Memory B cell (primary cell): Measurements from ENCODE around the gene GFER.

Source experiments
- ATAC-seq: fragments of 150-1000 bp; cut with Tn5 transposase; 2 replicates; pipeline ENCODE4 v1.10.0; 2021; ENCODE audit warnings: low read depth, mild to moderate bottlenecking, moderate library complexity
- DNase-seq, 2 donors: peaks; one replicate each; pipeline ENCODE4 v3.0.0; 2022; ENCODE audit warnings: low spot score in 2 of 2
- H3K27ac Mint-ChIP-seq: one replicate; pipeline ENCODE4 v1.8.0; 2022; ENCODE audit warnings: mild to moderate bottlenecking, moderate library complexity, mixed read lengths
- H3K27me3 Mint-ChIP-seq: one replicate; pipeline ENCODE4 v1.8.0; 2022; ENCODE audit warnings: mixed read lengths
- H3K36me3 Mint-ChIP-seq: one replicate; pipeline ENCODE4 v1.8.0; 2022; ENCODE audit warnings: mild to moderate bottlenecking, mixed read lengths
- H3K4me1 Mint-ChIP-seq: one replicate; pipeline ENCODE4 v1.8.0; 2022; ENCODE audit warnings: mixed read lengths
- H3K4me3 Mint-ChIP-seq: one replicate; pipeline ENCODE4 v1.8.0; 2022; ENCODE audit warnings: mild to moderate bottlenecking, moderate library complexity, mixed read lengths
- H3K9me3 Mint-ChIP-seq: one replicate; pipeline ENCODE4 v1.8.0; 2022; ENCODE audit warnings: mixed read lengths

GFER gene

DNA sequence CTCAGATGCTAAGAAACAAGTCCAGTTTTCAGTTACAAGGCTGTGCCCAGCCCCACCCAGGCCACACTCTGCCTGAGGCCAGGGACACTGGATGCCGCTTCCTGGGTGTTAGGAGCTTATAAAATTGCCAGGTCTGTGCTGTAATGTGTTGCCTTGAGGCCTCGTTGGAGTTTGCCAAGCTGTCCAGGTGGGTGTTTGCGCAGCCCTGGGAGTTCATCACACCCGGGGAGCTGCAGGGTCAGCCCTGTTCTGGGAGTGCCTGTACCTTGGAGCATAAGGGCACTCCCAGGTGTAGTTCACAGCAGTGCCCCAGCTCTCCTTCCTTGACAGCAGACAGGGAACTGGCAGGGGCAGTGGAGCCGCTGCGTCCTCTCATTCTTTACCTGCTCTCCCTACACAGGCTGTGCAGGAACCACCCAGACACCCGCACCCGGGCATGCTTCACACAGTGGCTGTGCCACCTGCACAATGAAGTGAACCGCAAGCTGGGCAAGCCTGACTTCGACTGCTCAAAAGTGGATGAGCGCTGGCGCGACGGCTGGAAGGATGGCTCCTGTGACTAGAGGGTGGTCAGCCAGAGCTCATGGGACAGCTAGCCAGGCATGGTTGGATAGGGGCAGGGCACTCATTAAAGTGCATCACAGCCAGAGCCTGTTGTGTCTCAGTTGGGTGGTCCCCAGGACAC is 1.6 kb downstream of the GFER start:
- Mint-ChIP-seq H3K27me3 (peaks cover 9% of the 10 kb centered on the region), H3K36me3 (peaks cover 10% of the 10 kb centered on the region), H3K9me3 (no peaks in the 10 kb centered on the region), H3K27ac (no peak overlapping the region), H3K4me1 (peaks cover 19% of the 10 kb centered on the region), H3K4me3 (peak overlapping the region; percentile 78)
- no peak for DNase-seq
- ATAC-seq = no peak

GRCh38 chr16:1987198-1987597 is 3.2 kb downstream of the GFER start:
- Mint-ChIP-seq H3K4me1 (peaks cover 24% of the 10 kb centered on the region), H3K36me3 (peaks cover 10% of the 10 kb centered on the region), H3K4me3 (no peak overlapping the region), H3K9me3 (no peaks in the 10 kb centered on the region), H3K27me3 (peaks cover 6% of the 10 kb centered on the region), H3K27ac (no peak overlapping the region)
- DNase-seq = no peak
- no peak for ATAC-seq

DNA sequence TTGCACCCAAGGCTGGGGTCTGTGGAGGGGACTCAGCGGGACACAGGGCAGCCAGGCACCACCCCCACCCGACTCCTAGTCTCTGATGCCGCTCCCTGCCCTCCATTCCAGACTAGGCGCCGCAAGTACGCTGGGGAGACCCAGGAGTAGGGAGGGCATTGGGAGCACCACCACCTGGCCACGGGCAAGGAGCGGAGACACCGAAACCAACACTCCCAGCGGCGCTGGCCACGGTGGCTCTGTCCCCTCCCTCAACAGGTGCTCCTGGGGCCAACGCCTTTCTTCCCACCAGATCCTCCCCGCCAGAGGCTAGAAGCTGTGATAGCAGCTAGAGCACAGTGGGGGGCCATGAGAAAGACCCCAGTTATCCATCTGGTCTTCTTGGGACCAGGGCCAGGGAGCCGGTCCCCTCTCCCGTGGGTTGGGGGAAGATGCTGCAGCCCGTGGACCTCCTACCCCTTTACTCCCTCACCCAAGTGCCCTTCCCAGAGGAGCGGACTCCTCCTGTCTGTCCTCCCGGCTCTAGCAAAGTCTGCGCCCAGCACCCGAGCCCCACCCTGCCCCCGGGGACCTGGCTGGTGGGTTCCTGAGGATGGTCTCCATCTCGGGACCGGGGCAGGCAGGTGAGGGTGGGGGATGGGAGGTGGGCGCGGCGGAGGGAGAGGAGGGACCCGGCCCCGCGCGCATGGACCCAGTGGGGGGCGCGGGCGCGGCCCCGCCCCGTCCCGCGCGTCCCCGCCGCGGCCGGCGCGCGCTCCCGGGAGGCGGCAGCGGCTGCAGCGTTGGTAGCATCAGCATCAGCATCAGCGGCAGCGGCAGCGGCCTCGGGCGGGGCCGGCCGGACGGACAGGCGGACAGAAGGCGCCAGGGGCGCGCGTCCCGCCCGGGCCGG is 5.5 kb downstream of the GFER start, which contains the start of gene SYNGR3:
TSS of gene SYNGR3 (plus strand) at position 762 of the 892 bp plus-strand sequence. CDS start 133 bp downstream, outside the sequence.
- ATAC-seq = no peak
- H3K4me3 Mint-ChIP-seq = peak within 1 kb of the TSS; percentile 90
- no peak for DNase-seq
- H3K27me3 Mint-ChIP-seq = no peaks in the 10 kb centered on the region
- H3K36me3 Mint-ChIP-seq = peaks cover 10% of the 10 kb centered on the region
- peak within 1 kb of the TSS; percentile 95 for H3K27ac Mint-ChIP-seq
- H3K9me3 Mint-ChIP-seq = no peaks in the 10 kb centered on the region
- H3K4me1 Mint-ChIP-seq = peaks cover 22% of the 10 kb centered on the region

DNA sequence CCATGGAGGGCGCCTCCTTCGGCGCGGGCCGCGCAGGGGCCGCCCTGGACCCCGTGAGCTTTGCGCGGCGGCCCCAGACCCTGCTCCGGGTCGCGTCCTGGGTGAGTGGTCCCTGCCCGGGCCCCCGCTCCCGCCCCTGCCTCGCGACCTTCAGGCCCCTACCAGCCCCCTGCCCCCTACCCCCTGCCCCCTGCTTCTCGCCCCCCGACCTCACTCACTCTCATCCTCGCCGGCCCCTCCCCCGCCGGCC is 6.0 kb downstream of the GFER start:
- DNase-seq = no peak
- Mint-ChIP-seq H3K36me3 (peaks cover 10% of the 10 kb centered on the region), H3K4me1 (peaks cover 18% of the 10 kb centered on the region), H3K27ac (peak overlapping the region; percentile 95), H3K4me3 (peak overlapping the region; percentile 90), H3K9me3 (no peaks in the 10 kb centered on the region), H3K27me3 (no peaks in the 10 kb centered on the region)
- no peak for ATAC-seq

DNA sequence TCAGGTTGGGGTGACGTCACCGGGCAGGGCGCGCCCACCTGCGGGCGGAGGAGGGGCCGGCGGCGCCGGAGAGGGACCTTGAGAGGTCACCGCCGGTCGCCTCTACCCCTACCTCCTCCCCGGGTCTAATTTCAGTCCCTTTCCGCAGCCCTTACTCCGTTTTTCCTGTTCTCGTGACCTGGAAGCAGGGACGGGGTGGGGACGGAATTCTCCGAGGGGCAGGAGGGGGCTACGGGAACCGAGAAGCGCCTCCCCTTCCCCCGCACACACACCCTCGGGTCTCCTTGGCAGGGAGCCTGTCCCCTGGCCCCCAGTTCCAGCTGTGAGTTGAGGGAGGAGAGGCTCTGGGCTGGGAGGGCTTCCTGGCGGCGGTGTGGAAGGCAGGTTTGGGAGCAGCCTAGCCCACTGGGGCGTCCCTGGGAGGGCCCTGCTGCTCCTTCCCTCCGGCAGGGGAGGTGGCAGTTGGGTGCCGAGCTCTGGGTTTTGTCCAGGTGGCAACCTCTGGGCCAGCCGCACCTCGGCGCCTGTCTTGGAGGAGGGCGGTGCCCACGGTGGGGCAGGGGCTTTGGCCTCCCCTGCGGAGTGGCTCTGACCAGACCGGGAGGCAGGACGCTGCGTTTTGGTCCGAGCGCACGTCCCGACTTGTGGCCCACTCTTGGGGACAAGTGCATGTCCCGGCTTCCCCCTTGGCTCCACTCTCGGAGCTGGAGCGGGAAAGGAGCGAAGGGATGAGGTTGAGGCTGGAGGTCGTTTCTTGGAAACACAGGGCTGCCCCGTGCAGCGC is 6.5 kb downstream of the GFER start:
- Mint-ChIP-seq H3K36me3 (peaks cover 10% of the 10 kb centered on the region), H3K27ac (peak overlapping the region; percentile 95), H3K27me3 (no peaks in the 10 kb centered on the region), H3K4me1 (peaks cover 18% of the 10 kb centered on the region), H3K9me3 (no peaks in the 10 kb centered on the region), H3K4me3 (peak overlapping the region; percentile 90)
- DNase-seq = peak; percentile 57 to 71
- peak; percentile 13 for ATAC-seq

DNA sequence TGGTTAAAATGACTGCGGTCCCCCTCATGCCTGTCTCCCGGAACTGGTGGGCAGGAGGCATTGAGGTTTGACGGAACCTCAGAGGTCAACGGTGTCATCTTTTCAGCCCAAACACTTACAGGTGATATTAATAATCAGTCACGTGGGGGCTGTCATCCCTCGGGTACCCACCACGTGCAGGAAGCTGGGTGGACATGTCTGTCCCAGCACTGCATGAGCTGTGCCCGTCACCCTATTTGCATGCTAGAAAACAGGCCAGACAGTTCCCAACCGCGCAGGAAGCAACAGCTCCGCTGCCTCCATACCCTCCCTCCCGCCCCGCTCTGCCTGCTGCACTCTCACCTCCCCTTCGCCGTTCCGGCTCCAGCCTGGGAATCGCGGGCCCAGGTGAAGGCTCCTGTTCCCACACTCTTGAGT is 7.2 kb downstream of the GFER start:
- H3K27me3 Mint-ChIP-seq = no peaks in the 10 kb centered on the region
- DNase-seq (peak; percentile 66 to 71), ATAC-seq (peak; percentile 59)
- H3K36me3 Mint-ChIP-seq = peaks cover 8% of the 10 kb centered on the region
- H3K27ac Mint-ChIP-seq = peak overlapping the region; percentile 95
- H3K9me3 Mint-ChIP-seq = no peaks in the 10 kb centered on the region
- H3K4me1 Mint-ChIP-seq = peaks cover 18% of the 10 kb centered on the region
- peak overlapping the region; percentile 90 for H3K4me3 Mint-ChIP-seq

- DNase-seq (peak in 1 of 2 donors; percentile 25), ATAC-seq (no peak)
- Mint-ChIP-seq H3K9me3 (no peaks in the 10 kb centered on the region), H3K27ac (peak overlapping the region; percentile 95), H3K27me3 (no peaks in the 10 kb centered on the region), H3K4me1 (peaks cover 18% of the 10 kb centered on the region), H3K4me3 (peak overlapping the region; percentile 90), H3K36me3 (peaks cover 4% of the 10 kb centered on the region)
These were observed 7.6 kb downstream of the GFER start for GRCh38 chr16:1991588-1991947.

GRCh38 chr16:1991948-1992703 is 8.1 kb downstream of the GFER start:
- no peaks in the 10 kb centered on the region for H3K36me3 Mint-ChIP-seq
- H3K4me3 Mint-ChIP-seq = peak overlapping the region; percentile 90
- peaks cover 18% of the 10 kb centered on the region for H3K4me1 Mint-ChIP-seq
- H3K9me3 Mint-ChIP-seq = no peaks in the 10 kb centered on the region
- peak overlapping the region; percentile 95 for H3K27ac Mint-ChIP-seq
- H3K27me3 Mint-ChIP-seq = no peaks in the 10 kb centered on the region
- peak; percentile 92 to 97 for DNase-seq
- ATAC-seq = peak; percentile 66

DNA sequence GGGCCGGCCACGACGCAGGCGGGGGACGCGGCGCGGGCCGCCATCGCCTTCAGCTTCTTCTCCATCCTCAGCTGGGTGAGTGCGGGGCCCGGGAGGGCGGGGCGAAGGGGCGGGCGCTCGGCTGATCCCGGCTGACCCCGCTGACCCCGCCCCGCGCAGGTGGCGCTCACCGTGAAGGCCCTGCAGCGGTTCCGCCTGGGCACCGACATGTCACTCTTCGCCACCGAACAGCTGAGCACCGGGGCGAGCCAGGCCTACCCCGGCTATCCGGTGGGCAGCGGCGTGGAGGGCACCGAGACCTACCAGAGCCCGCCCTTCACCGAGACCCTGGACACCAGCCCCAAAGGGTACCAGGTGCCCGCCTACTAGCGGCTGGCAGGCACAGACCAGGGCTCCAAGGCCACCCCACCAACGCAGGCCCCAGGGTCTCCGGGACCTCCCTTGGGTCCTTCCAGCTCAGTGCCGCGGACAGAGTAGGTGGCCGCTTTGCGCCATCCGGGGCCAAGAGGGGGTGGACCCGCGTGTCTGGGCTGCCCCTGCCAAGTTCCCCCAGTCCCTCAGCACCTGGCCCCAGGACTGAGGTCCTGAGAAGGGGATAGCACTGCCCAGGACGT is 8.8 kb downstream of the GFER start:
- no peaks in the 10 kb centered on the region for H3K36me3 Mint-ChIP-seq
- no peak overlapping the region for H3K4me3 Mint-ChIP-seq
- no peak for ATAC-seq
- no peak overlapping the region for H3K27ac Mint-ChIP-seq
- peaks cover 18% of the 10 kb centered on the region for H3K4me1 Mint-ChIP-seq
- H3K9me3 Mint-ChIP-seq = no peaks in the 10 kb centered on the region
- no peak for DNase-seq
- H3K27me3 Mint-ChIP-seq = no peaks in the 10 kb centered on the region

GRCh38 chr16:1993731-1994131 is 9.7 kb downstream of the GFER start:
- peak overlapping the region; percentile 70 for H3K27ac Mint-ChIP-seq

DNA sequence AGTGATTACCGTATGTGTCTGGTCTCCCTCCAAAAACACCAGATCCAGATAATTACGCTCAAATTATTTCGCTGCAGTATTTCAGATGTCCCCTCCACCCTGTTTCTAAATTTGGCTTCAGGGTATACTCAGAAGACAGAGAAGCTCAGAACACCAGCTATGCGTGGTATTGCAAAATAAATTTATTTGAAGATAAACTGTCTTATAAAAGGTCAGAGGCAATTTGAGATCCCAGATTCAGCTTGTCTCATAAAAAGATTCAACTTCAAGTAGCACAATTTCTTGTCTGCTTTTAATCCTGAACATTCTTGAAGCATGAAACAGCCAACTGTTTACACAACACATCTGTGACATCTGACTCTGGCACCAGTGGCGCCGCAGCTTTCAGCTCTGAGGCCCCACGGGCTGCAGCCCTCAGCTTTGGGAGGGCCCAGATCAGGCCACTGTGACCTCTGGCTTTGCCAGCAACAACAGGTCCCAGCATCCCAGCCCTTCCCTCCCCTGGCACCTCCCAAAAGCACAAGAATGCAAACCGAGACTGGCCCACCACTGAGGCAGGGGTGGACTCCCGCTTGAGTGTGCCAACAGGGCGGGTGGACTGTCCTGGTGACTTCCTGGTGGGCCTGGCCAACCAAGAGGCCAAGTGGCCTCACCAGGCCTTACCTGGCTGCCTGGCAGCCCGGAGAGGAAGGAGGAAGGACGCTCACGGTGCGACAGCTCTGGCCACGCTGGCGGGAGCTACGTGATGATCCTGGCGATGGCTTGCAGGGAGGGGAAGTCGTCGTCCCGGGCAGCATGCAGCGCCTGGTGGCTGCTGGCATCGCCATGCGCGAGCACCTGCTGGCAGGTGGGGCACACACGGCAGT is 13.7 kb downstream of the GFER start:
- no peaks in the 10 kb centered on the region for H3K9me3 Mint-ChIP-seq
- H3K27ac Mint-ChIP-seq = no peak overlapping the region
- peaks cover 10% of the 10 kb centered on the region for H3K36me3 Mint-ChIP-seq
- no peak for DNase-seq
- no peaks in the 10 kb centered on the region for H3K27me3 Mint-ChIP-seq
- H3K4me3 Mint-ChIP-seq = no peak overlapping the region
- peaks cover 5% of the 10 kb centered on the region for H3K4me1 Mint-ChIP-seq
- ATAC-seq = no peak

More at GRCh38 chr16:1993731-1994131, 9.7 kb downstream of the GFER start:
- DNase-seq (no peak), ATAC-seq (no peak)
- Mint-ChIP-seq H3K36me3 (peaks cover 3% of the 10 kb centered on the region), H3K4me1 (peaks cover 15% of the 10 kb centered on the region), H3K27me3 (no peaks in the 10 kb centered on the region), H3K4me3 (no peak overlapping the region), H3K9me3 (no peaks in the 10 kb centered on the region)

DNA sequence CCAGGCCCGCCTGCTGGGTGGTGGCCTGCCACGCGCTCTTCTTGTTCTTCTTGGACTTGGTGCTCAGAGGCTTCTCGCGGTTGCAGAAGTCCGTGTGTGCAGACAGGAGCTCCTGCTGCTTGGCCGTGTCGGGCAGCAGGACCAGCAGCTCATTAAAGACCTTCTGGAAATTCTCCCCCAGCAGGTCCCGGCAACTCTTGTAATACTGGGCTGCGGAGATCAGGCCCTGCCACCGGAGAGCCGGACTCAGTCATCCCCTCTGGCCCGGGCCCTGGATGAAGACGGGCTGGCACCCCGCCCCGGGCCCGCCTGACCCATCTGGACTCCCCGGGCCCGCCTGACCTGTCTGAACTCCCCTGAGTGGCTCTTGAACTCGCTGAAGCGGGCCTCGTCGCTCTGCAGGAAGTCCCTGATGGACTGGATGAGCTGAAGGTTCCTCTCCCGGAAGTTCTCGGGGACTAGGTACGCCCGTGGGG is 14.4 kb downstream of the GFER start:
- peaks cover 3% of the 10 kb centered on the region for H3K4me1 Mint-ChIP-seq
- H3K36me3 Mint-ChIP-seq = peaks cover 10% of the 10 kb centered on the region
- DNase-seq (no peak), ATAC-seq (no peak)
- no peak overlapping the region for H3K4me3 Mint-ChIP-seq
- H3K9me3 Mint-ChIP-seq = no peaks in the 10 kb centered on the region
- H3K27me3 Mint-ChIP-seq = no peaks in the 10 kb centered on the region
- H3K27ac Mint-ChIP-seq = no peak overlapping the region
